Gastroesophageal sphincter (tissue), 3 donors: ENCODE data around the gene PATJ.

ENCODE experiments used
- POLR2AphosphoS5 ChIP-seq: sonication (generic); formaldehyde crosslinking; IDR thresholded peaks from one replicate; pipeline ENCODE4 v1.6.1; 2017; ENCODE audit warnings: antibody characterized with exemption
- TF ChIP-seq, protein P1 (sequence below), 4 experiments: fragments of 200-600 bp in 2 of 4; fragments of 450-650 bp in 2 of 4; sonication (generic) in 1 of 4; IDR thresholded peaks; one replicate each; pipeline ENCODE4 v1.5.1; 2017 to 2019; ENCODE audit warnings: antibody characterized with exemption in 4 of 4, mild to moderate bottlenecking in 2 of 4, moderate library complexity in 2 of 4

DNA sequence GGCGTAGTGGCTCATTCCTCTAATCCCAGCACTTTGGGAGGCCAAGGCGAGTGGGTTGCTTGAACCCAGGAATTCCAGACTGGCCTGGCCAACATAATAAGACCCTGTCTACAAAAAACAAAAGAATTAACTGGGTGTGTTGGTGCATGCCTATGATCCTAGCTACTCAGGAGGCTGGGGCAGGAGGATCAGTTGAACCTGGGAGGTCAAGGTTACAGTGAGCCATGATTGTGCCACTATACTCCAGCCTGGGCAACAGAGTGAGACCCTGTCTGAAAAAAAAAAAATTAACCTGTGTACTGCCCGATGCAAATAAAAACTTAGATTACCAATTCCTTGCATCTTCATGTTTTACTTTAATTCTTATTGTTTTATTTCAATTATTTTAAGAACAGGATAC is 193.2 kb downstream of the PATJ start:
- TF ChIP-seq, protein P1, sequence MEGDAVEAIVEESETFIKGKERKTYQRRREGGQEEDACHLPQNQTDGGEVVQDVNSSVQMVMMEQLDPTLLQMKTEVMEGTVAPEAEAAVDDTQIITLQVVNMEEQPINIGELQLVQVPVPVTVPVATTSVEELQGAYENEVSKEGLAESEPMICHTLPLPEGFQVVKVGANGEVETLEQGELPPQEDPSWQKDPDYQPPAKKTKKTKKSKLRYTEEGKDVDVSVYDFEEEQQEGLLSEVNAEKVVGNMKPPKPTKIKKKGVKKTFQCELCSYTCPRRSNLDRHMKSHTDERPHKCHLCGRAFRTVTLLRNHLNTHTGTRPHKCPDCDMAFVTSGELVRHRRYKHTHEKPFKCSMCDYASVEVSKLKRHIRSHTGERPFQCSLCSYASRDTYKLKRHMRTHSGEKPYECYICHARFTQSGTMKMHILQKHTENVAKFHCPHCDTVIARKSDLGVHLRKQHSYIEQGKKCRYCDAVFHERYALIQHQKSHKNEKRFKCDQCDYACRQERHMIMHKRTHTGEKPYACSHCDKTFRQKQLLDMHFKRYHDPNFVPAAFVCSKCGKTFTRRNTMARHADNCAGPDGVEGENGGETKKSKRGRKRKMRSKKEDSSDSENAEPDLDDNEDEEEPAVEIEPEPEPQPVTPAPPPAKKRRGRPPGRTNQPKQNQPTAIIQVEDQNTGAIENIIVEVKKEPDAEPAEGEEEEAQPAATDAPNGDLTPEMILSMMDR (IDR thresholded peaks at IDR 0.05), result no peak
- TF ChIP-seq POLR2AphosphoS5, result no peak
